Tibial nerve (tissue), 4 donors: ENCODE results near the gene INAFM1.

Experiments
- CTCF ChIP-seq, 5 experiments: fragments of 200-600 bp in 3 of 5; fragments of 450-650 bp in 2 of 5; sonication (generic) in 3 of 5; IDR thresholded peaks; one replicate each; pipeline ENCODE4 v1.5.1; 2016 to 2019; ENCODE audit warnings: antibody characterized with exemption in 5 of 5, mild to moderate bottlenecking in 3 of 5, moderate library complexity in 2 of 5
- EP300 ChIP-seq, 2 donors: sonication (generic); formaldehyde crosslinking; IDR thresholded peaks; one replicate each; pipeline ENCODE4 v1.6.1; 2017; ENCODE audit warnings: antibody characterized with exemption in 2 of 2, mild to moderate bottlenecking in 1 of 2
- POLR2A ChIP-seq, 2 donors: fragments of 450-650 bp; IDR thresholded peaks; one replicate each; pipeline ENCODE4 v1.6.1; 2017; ENCODE audit warnings: antibody characterized with exemption in 2 of 2, mild to moderate bottlenecking in 2 of 2, moderate library complexity in 2 of 2

DNA sequence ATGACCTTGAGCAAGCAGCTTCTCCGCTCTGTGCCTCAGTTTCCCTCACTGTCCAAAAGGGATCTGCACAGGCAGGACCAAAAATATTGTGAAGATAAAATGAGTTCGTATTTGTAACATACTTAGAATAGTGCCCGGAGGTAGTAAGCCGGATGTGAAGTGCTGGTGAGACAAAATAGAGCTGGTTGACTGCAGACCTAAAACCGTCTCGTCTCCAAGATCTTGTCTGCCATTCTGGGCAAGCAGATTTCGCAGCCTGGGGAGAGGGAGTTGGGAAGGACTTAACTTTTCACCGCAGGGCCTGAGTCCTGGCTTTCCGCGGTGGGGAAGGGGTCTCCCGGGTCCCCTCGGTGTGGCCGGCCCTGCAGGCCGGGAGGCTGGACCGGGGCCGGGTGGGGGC is 35.5 kb upstream of the INAFM1 start:
- TF ChIP-seq POLR2A (IDR thresholded peaks at IDR 0.05) (no peak), CTCF (IDR thresholded peaks at IDR 0.05) (no peak), EP300 (IDR thresholded peaks at IDR 0.05) (no peak)
